ENCODE results near the gene ARL2.

Gene ARL2

GRCh38 chr11:64990222-64990923, 23.6 kb upstream of the ARL2 start:
- H3K4me3 ChIP-seq (ENCODE audit: low read length): no peak overlapping the region
- H3K27ac ChIP-seq (ENCODE audit: low read length): no peak overlapping the region
- no peaks in the 10 kb centered on the region for H4K20me1 ChIP-seq (ENCODE audit: insufficient read depth, low read length)
- no peaks in the 10 kb centered on the region for H3K9me2 ChIP-seq (replicated peaks; ENCODE audit: insufficient read depth, low read length)
- H3K4me1 ChIP-seq (ENCODE audit: low read length): no peaks in the 10 kb centered on the region
- no peaks in the 10 kb centered on the region for H3K36me3 ChIP-seq (replicated peaks; ENCODE audit: insufficient read depth, low read length)
- no peak overlapping the region for H3K9ac ChIP-seq (ENCODE audit: low read length)
- H2AFZ ChIP-seq (ENCODE audit: low read length): no peak overlapping the region
- no peaks in the 10 kb centered on the region for H3F3A ChIP-seq (ENCODE audit: insufficient read depth, low read length)
- H3K79me2 ChIP-seq (ENCODE audit: low read length): no peaks in the 10 kb centered on the region
- TF ChIP-seq EZH2phosphoT487 (IDR thresholded peaks at IDR 0.05; ENCODE audit: low read length) (no peak), EZH2 (optimal IDR thresholded peaks at IDR 0.05; ENCODE audit: low read depth, low read length) (no peak)
- TF ChIP-seq, protein P1, sequence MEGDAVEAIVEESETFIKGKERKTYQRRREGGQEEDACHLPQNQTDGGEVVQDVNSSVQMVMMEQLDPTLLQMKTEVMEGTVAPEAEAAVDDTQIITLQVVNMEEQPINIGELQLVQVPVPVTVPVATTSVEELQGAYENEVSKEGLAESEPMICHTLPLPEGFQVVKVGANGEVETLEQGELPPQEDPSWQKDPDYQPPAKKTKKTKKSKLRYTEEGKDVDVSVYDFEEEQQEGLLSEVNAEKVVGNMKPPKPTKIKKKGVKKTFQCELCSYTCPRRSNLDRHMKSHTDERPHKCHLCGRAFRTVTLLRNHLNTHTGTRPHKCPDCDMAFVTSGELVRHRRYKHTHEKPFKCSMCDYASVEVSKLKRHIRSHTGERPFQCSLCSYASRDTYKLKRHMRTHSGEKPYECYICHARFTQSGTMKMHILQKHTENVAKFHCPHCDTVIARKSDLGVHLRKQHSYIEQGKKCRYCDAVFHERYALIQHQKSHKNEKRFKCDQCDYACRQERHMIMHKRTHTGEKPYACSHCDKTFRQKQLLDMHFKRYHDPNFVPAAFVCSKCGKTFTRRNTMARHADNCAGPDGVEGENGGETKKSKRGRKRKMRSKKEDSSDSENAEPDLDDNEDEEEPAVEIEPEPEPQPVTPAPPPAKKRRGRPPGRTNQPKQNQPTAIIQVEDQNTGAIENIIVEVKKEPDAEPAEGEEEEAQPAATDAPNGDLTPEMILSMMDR (IDR thresholded peaks at IDR 0.05; ENCODE audit: low read length): no peak
- H3K27me3 ChIP-seq (replicated peaks; ENCODE audit: insufficient read depth, low read length): peaks cover 3% of the 10 kb centered on the region; the same call in 1 of the 2 replicates
- H3K4me2 ChIP-seq (ENCODE audit: low read depth, low read length): no peak overlapping the region
- no peaks in the 10 kb centered on the region for H3K9me3 ChIP-seq (replicated peaks; ENCODE audit: insufficient read depth, low read length)
- DNase-seq: no peak

DNA sequence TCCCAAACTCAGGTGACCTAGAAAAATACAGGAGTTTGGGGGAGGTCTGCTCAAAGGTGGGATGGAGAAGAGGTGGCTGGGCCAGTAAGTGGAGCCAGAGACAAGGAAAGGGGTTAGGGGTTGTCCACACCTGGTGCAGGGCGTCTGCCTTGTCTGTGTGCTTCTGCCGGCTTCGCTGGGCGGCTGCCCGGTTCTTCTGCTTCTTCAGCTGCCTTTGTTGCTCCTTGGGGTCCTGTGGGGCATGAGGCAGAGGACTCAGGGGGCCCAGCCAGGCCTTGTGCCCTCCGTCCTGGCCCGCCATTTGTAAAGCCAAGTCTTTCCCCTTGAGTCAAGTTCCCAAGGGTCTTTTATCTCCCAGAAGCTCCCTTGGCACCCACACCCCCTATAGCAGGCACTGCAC, 19.6 kb upstream of the ARL2 start:
- Histone ChIP-seq H3F3A (ENCODE audit: insufficient read depth, low read length) (no peaks in the 10 kb centered on the region), H3K27me3 (replicated peaks; ENCODE audit: insufficient read depth, low read length) (no peaks in the 10 kb centered on the region), H2AFZ (ENCODE audit: low read length) (no peak overlapping the region), H4K20me1 (ENCODE audit: insufficient read depth, low read length) (no peaks in the 10 kb centered on the region), H3K27ac (ENCODE audit: low read length) (no peak overlapping the region), H3K9me2 (replicated peaks; ENCODE audit: insufficient read depth, low read length) (no peaks in the 10 kb centered on the region), H3K4me3 (ENCODE audit: low read length) (no peak overlapping the region), H3K36me3 (replicated peaks; ENCODE audit: insufficient read depth, low read length) (no peaks in the 10 kb centered on the region), H3K9ac (ENCODE audit: low read length) (no peak overlapping the region), H3K79me2 (ENCODE audit: low read length) (no peaks in the 10 kb centered on the region), H3K4me1 (ENCODE audit: low read length) (peaks cover 8% of the 10 kb centered on the region), H3K9me3 (replicated peaks; ENCODE audit: insufficient read depth, low read length) (no peaks in the 10 kb centered on the region), H3K4me2 (ENCODE audit: low read depth, low read length) (no peak overlapping the region)
- TF ChIP-seq, protein P1 (IDR thresholded peaks at IDR 0.05; ENCODE audit: low read length): no peak
- TF ChIP-seq EZH2phosphoT487 (IDR thresholded peaks at IDR 0.05; ENCODE audit: low read length) (no peak), EZH2 (optimal IDR thresholded peaks at IDR 0.05; ENCODE audit: low read depth, low read length) (no peak)
- no peak for DNase-seq

DNA sequence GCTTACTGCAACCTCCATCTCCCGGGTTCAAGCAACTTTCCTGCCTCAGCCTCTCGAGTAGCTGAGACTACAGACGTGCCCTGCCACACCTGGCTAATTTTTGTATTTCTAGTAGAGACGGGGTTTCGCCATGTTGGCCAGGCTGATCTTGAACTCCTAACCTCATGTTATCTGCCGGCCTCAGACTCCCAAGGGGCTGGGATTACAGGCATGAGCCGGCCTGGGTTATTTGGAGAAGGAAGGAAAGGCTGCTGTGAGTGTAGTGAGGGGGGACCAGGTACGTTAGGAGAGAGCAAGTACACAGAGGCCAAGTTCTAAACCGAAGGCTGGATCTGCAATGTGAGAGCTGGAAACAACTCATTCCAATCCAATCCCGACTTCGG, 17.6 kb upstream of the ARL2 start:
- H3K36me3 ChIP-seq (replicated peaks; ENCODE audit: insufficient read depth, low read length): no peaks in the 10 kb centered on the region
- DNase-seq: no peak
- H4K20me1 ChIP-seq (ENCODE audit: insufficient read depth, low read length): no peaks in the 10 kb centered on the region
- peak overlapping the region; percentile 57; the same call in 1 of the 2 replicates for H3K4me2 ChIP-seq (ENCODE audit: low read depth, low read length)
- H3K27ac ChIP-seq (ENCODE audit: low read length): no peak overlapping the region
- no peak overlapping the region for H3K4me3 ChIP-seq (ENCODE audit: low read length)
- TF ChIP-seq EZH2phosphoT487 (IDR thresholded peaks at IDR 0.05; ENCODE audit: low read length) (no peak), EZH2 (optimal IDR thresholded peaks at IDR 0.05; ENCODE audit: low read depth, low read length) (no peak)
- TF ChIP-seq, protein P1 (IDR thresholded peaks at IDR 0.05; ENCODE audit: low read length): no peak
- no peaks in the 10 kb centered on the region for H3K27me3 ChIP-seq (replicated peaks; ENCODE audit: insufficient read depth, low read length)
- no peak overlapping the region for H3K9ac ChIP-seq (ENCODE audit: low read length)
- H3K9me2 ChIP-seq (replicated peaks; ENCODE audit: insufficient read depth, low read length): no peaks in the 10 kb centered on the region
- H3K9me3 ChIP-seq (replicated peaks; ENCODE audit: insufficient read depth, low read length): no peaks in the 10 kb centered on the region
- peak overlapping the region; percentile 42 for H2AFZ ChIP-seq (ENCODE audit: low read length)
- peaks cover 8% of the 10 kb centered on the region for H3K4me1 ChIP-seq (ENCODE audit: low read length)
- H3K79me2 ChIP-seq (ENCODE audit: low read length): no peaks in the 10 kb centered on the region
- no peaks in the 10 kb centered on the region for H3F3A ChIP-seq (ENCODE audit: insufficient read depth, low read length)
